ENCODE results near the gene TSPYL2.

DNA sequence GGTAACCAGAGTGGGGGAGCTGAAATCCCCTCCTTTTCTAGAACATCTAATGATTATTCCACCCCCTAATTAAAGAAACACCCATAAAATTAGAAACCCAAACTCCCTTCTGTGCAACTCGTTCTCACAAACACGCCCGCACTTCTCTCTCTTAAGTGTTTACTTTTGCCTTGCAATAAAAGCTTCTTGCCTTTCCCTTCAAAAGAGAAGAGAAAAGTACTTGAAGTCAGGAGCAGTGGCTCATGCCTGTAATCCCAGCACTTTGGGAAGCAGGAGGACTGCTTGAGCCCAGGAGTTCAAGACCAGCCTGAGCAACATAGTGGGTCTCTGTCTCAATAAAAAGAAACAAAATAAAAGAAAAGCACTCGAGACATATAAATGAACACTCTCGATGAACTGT is 37.2 kb upstream of the TSPYL2 start:
- TF ChIP-seq, protein P1, sequence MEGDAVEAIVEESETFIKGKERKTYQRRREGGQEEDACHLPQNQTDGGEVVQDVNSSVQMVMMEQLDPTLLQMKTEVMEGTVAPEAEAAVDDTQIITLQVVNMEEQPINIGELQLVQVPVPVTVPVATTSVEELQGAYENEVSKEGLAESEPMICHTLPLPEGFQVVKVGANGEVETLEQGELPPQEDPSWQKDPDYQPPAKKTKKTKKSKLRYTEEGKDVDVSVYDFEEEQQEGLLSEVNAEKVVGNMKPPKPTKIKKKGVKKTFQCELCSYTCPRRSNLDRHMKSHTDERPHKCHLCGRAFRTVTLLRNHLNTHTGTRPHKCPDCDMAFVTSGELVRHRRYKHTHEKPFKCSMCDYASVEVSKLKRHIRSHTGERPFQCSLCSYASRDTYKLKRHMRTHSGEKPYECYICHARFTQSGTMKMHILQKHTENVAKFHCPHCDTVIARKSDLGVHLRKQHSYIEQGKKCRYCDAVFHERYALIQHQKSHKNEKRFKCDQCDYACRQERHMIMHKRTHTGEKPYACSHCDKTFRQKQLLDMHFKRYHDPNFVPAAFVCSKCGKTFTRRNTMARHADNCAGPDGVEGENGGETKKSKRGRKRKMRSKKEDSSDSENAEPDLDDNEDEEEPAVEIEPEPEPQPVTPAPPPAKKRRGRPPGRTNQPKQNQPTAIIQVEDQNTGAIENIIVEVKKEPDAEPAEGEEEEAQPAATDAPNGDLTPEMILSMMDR (IDR thresholded peaks at IDR 0.05): no peak
- no peak for TF ChIP-seq EZH2 (IDR thresholded peaks at IDR 0.05; ENCODE audit: borderline replicate concordance, insufficient read depth, low read depth, low read length, poor library complexity, severe bottlenecking)
